Panc1 (cell line): ENCODE measurements around the gene TRAPPC5. TPM values are rescaled to one million over a fixed set of nuclear protein-coding genes. Genes with fewer than 3 reads are reported as not detected.

ENCODE experiments used
- ATAC-seq: fragments of 200-7000 bp; cut with Tn5 transposase; 2 replicates; pipeline ENCODE4 v1.9.1; 2020; ENCODE audit warnings: mild to moderate bottlenecking, moderate library complexity
- BruUV-seq: library from RNA; stranded (reverse); fragments of 400-500 nt; replicated peaks from 2 replicates; lab custom pipeline; 2021; lab: Mats Ljungman, UMichigan
- CTCF ChIA-PET: fragments of 300-600 bp; sonication (Branson Sonifier 250); formaldehyde crosslinking; loops from one replicate; lab custom pipeline; 2022; ENCODE audit warnings: antibody characterized with exemption; lab: Charles Lee
- POLR2A ChIA-PET: fragments of 300-600 bp; sonication (Branson Sonifier 250); formaldehyde crosslinking; loops from one replicate; lab custom pipeline; 2022; ENCODE audit warnings: antibody characterized with exemption; lab: Charles Lee
- DNase-seq: peaks from one replicate; pipeline ENCODE4 v3.0.0-alpha.2; 2010; ENCODE audit warnings: low read depth, low spot score
- H3K27ac ChIP-seq: 2 replicates; pipeline ENCODE4 v1.5.1; 2011; ENCODE audit warnings: mild to moderate bottlenecking, low read length, inconsistent platforms
- H3K27me3 ChIP-seq: fragments of 200-500 bp; sonication (Bioruptor generic); 2 replicates; pipeline ENCODE4 v1.6.0; 2014; ENCODE audit warnings: low read length, inconsistent platforms; ENCODE audit not compliant: control insufficient read depth, insufficient read depth
- H3K36me3 ChIP-seq: fragments of 200-500 bp; sonication (Bioruptor generic); 2 replicates; pipeline ENCODE4 v1.5.1; 2014; ENCODE audit warnings: inconsistent platforms, mild to moderate bottlenecking, low read length, moderate library complexity; ENCODE audit not compliant: control insufficient read depth, insufficient read depth
- H3K4me1 ChIP-seq: 2 replicates; pipeline ENCODE4 v1.5.1; 2011; ENCODE audit warnings: inconsistent platforms, mild to moderate bottlenecking, low read length, moderate library complexity; ENCODE audit not compliant: control insufficient read depth, insufficient read depth
- H3K4me3 ChIP-seq, 2 experiments: 2 replicates each; pipeline ENCODE4 v1.5.1; 2011 to 2012; ENCODE audit warnings: low read depth in 2 of 2, low read length in 2 of 2, mild to moderate bottlenecking in 2 of 2, inconsistent platforms in 1 of 2, moderate library complexity in 1 of 2
- H3K9me3 ChIP-seq: fragments of 200-500 bp; sonication (Bioruptor generic); 2 replicates; pipeline ENCODE4 v1.5.1; 2014; ENCODE audit warnings: low read depth, mild to moderate bottlenecking, inconsistent platforms, low read length, moderate library complexity; ENCODE audit not compliant: control insufficient read depth, insufficient read depth
- CTCF ChIP-seq: fragments of 450-650 bp; IDR thresholded peaks from 2 replicates; pipeline ENCODE4 v1.5.1; 2017; ENCODE audit warnings: mild to moderate bottlenecking
- POLR2AphosphoS5 ChIP-seq: IDR thresholded peaks from 2 replicates; pipeline ENCODE4 v1.6.1; 2012; ENCODE audit warnings: mild to moderate bottlenecking, low read depth, low read length, moderate library complexity
- REST ChIP-seq, 2 experiments: IDR thresholded peaks; 2 replicates each; pipeline ENCODE4 v1.6.1; 2011 to 2012; ENCODE audit warnings: low read depth in 2 of 2, control low read depth in 1 of 2, low read length in 1 of 2, mild to moderate bottlenecking in 1 of 2, moderate library complexity in 1 of 2; ENCODE audit not compliant: insufficient read depth in 1 of 2
- SIN3A ChIP-seq: IDR thresholded peaks from 2 replicates; pipeline ENCODE4 v1.6.1; 2012; ENCODE audit warnings: low read depth, mild to moderate bottlenecking, low read length, moderate library complexity, borderline replicate concordance; ENCODE audit not compliant: insufficient read depth
- TCF7L2 ChIP-seq: IDR thresholded peaks from 2 replicates; pipeline ENCODE4 v1.6.1; 2011; ENCODE audit warnings: mild to moderate bottlenecking, low read depth, low read length, inconsistent platforms
- in situ Hi-C: cut with HindIII; loops from 2 replicates; pipeline ENCODE4 v1.10.0; 2016; ENCODE audit warnings: low sequenced_read_pairs, low pct_unique_long_range_greater_than_20kb
- intact Hi-C: fragments of 100-400 bp; cut with micrococcal nuclease; formaldehyde crosslinking; loops from one replicate; pipeline ENCODE4 v1.10.0; 2022; ENCODE audit not compliant: unreplicated experiment
- total RNA-seq: library from RNA; stranded (reverse); gene quantifications from one replicate; pipeline ENCODE4 v1.2.1, GENCODE V29; 2021; ENCODE audit not compliant: unreplicated experiment

Gene TRAPPC5
- total RNA-seq, 1 experiment from 2014 or later: 101 TPM

GRCh38 chr19:7676376-7676775, 4.3 kb upstream of the TRAPPC5 start:
- Histone ChIP-seq H3K27me3 (no peaks in the 10 kb centered on the region), H3K27ac (no peak overlapping the region), H3K36me3 (no peaks in the 10 kb centered on the region; the same call in 1 of the 2 replicates), H3K4me1 (no peaks in the 10 kb centered on the region; the same call in 1 of the 2 replicates), H3K9me3 (no peaks in the 10 kb centered on the region), H3K4me3 (no peak overlapping the region)
- intact Hi-C loops: no loop called here
- TF ChIP-seq TCF7L2 (no peak), SIN3A (no peak), POLR2AphosphoS5 (no peak), REST (IDR thresholded peaks at IDR 0.05; ENCODE audit: insufficient read depth in 1 of 2, low read depth in 2 of 2, low read length in 1 of 2) (no peak), CTCF (no peak)
- BruUV-seq: no TSS peak
- ATAC-seq: no peak
- POLR2A ChIA-PET: no interaction called here
- in situ Hi-C loops: no loop called here
- CTCF ChIA-PET: interaction anchor here (0.6 kb wide), 1 partner anchor 123 kb away, joined by 10 read pairs; no protein-coding TSS in a partner anchor
- DNase-seq: no peak

GRCh38 chr19:7676854-7677253, 3.8 kb upstream of the TRAPPC5 start, which contains the start of gene MCEMP1:
MCEMP1 (plus strand) TSS chr19:7677090; CDS start chr19:7677121, 31 bp downstream.
- BruUV-seq: no TSS peak
- ATAC-seq (no peak), DNase-seq (no peak)
- Histone ChIP-seq H3K36me3 (no peaks in the 10 kb centered on the region; the same call in 1 of the 2 replicates), H3K4me1 (no peaks in the 10 kb centered on the region; the same call in 1 of the 2 replicates), H3K4me3 (no peak within 1 kb of the TSS), H3K27ac (no peak within 1 kb of the TSS), H3K27me3 (no peaks in the 10 kb centered on the region), H3K9me3 (no peaks in the 10 kb centered on the region)
- intact Hi-C loops: no loop called here
- in situ Hi-C loops: no loop called here
- ChIA-PET POLR2A (no interaction called here), CTCF (interaction anchor here (0.6 kb wide), 1 partner anchor 123 kb away, joined by 10 read pairs; no protein-coding TSS in a partner anchor)
- no peak for TF ChIP-seq REST (IDR thresholded peaks at IDR 0.05; ENCODE audit: insufficient read depth in 1 of 2, low read depth in 2 of 2, low read length in 1 of 2)
- no peak for TF ChIP-seq TCF7L2
- TF ChIP-seq POLR2AphosphoS5: no peak
